Right forelimb (tissue), 1 donor: ENCODE results near the gene G3BP2.
"Not testable (repeated sequence)": the region's sequence is repeated elsewhere in the genome, so short reads cannot be mapped to it uniquely, and the experiment has no call there.

ENCODE experiments used
- DNase-seq: peaks from one replicate; pipeline ENCODE4 v3.0.0-alpha.2; 2018

G3BP2 gene

GRCh38 chr4:75673027-75673958 lies at the start of gene G3BP2:
G3BP2 (minus strand) TSS chr4:75673411; CDS start chr4:75662025, 11,386 bp downstream.
- peak; percentile 96 for DNase-seq

DNA sequence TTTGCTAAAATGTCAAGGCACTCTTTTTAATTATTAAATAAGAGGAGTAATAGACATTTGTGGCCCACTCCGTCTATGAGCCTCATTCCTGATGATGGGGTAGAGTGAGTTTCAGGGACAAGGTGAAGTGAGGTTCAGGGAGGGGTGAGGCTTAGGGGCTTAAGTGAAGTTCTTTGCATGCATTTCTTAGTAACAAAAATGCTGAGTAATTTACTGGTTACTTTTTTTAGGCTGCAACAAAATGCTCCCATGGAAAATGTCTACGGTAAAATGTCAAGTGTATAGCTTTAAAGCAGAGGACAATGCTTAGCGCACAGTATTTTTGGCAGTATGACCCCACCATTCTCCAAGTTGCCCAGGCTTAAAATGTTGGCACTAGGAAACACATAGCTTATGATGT lies 49.2 kb upstream of the G3BP2 start:
- DNase-seq, result no peak

- no peak for DNase-seq
Observed at GRCh38 chr4:75718529-75718928, 45.3 kb upstream of the G3BP2 start.

DNA sequence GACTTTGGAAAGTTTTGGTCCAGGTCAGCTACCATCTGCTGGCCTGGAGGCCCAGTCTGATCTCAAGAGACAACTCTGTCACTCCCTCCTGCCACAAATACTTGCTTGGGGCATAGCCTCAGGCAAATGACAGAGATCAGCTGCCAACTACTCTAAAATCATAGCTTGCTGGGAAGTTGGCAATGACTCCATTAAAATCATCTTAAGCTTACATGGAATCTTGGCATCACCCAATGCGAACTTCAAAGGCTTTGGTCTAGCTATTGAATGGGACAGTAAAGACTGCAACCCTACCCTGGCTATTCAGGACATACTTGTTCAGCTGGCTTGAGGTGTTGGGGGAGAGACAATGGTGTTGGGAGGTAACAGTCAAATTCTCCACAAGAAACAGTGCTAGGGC lies 44.2 kb upstream of the G3BP2 start:
- DNase-seq, result no peak

DNA sequence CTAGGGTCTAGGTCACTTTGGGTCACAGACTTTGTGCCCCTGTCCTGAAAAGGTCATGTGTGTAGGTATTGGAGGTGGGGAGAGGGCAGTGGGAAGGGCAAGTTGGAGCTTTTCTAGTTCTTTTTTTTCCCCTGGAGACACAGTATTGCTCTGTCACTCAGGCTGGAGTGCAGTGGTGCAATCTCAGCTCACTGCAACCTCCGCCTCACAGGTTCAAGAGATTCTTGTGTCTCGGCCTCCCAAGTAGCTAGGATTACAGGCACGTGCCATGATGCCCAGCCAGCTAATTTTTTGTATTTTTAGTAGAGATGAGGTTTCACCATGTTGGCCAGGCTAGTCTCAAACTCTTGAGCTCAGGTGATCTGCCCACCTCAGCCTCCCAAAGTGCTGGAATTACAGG lies 42.8 kb upstream of the G3BP2 start:
- DNase-seq, result not testable (repeated sequence)

DNA sequence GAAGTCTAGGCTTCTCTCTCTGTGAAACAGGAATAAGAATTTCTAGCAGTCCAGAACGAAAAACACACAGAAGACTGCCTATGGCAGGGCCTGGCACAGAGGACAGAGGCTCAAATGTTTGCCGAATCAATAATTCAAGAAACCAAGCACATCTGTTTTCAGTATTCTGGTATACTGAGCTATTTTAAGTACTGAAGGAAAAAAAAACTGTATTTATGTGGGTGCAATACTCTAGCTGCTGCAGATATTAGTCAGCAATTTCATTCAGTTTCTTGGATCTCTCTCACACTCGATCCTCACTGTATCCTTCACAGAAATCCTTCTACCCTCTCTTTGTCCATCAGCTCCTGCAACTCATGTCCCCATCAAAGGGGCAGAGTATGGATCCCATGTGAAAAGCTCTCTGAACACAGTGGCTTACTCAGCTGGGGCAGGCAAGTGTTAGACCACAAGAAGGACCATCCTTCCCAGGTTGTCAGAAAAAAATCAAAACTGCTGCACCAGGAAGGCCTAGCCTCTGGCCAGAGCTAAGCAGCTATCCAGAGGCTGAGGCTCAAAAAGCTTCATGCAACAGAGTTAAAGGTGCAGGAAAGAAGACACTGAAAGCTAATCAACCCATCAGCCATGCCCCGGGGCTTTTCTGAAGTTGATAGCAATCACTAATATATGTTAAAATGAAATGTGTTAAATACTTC lies 42.0 kb upstream of the G3BP2 start:
- DNase-seq, result no peak

GRCh38 chr4:75714704-75715103 lies 41.5 kb upstream of the G3BP2 start:
- no peak for DNase-seq

DNA sequence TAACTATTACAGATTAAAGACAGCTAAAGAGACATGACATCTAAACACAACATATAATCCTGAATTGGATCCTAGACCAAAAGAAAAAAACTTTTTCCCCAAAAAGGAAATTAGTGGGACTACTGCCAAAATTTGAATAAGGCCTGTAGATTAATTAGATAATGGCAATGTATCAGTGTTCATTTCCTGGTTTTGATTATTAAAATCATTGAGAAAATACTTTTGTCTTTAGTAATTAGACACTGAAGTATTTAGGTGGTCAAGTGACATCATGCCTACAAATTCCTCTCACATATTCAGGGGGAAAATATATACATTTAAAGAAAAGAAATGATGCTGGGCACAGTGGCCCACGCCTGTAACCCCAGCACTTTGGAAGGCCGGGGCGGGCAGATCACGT lies 40.8 kb upstream of the G3BP2 start:
- no peak for DNase-seq

GRCh38 chr4:75710246-75710645 lies 37.0 kb upstream of the G3BP2 start:
- DNase-seq, result no peak

- DNase-seq, result no peak
Observed at GRCh38 chr4:75708218-75708691, 35.0 kb upstream of the G3BP2 start.

- DNase-seq, result no peak
Observed at GRCh38 chr4:75705198-75705977, 32.2 kb upstream of the G3BP2 start.

- no peak for DNase-seq
Observed at GRCh38 chr4:75702919-75703411, 29.8 kb upstream of the G3BP2 start.

DNA sequence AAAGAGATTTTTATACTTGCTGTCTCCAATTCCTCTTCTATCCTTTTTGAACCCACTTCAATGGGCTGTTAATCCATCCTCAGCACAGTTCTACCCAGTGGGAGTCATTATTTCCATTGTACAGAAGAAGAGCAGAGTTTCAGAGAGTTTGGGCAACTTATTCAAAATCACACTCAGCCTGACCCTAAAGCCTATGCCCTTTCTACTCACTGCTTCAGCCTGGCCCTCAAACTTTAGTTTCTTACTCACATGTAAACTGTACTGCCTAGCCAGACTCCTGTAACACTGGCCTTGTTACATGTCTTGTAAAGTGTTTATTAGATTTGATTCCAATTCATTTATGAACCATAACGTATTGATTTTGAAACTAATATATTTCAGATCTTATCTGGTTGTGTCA lies 26.1 kb upstream of the G3BP2 start:
- no peak for DNase-seq

DNA sequence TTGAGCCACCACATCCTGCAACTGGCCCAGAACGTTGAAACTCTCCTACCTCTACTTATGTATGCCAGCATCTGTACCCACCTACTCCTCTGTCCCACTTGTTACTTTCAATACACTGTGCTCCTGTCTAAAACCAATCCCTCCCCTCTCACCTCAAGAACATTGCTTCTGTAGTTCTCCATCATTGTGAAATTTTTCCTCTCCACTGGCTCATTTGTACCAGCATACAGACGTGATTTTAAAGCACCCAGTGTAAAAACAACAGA lies 25.7 kb upstream of the G3BP2 start:
- no peak for DNase-seq

DNA sequence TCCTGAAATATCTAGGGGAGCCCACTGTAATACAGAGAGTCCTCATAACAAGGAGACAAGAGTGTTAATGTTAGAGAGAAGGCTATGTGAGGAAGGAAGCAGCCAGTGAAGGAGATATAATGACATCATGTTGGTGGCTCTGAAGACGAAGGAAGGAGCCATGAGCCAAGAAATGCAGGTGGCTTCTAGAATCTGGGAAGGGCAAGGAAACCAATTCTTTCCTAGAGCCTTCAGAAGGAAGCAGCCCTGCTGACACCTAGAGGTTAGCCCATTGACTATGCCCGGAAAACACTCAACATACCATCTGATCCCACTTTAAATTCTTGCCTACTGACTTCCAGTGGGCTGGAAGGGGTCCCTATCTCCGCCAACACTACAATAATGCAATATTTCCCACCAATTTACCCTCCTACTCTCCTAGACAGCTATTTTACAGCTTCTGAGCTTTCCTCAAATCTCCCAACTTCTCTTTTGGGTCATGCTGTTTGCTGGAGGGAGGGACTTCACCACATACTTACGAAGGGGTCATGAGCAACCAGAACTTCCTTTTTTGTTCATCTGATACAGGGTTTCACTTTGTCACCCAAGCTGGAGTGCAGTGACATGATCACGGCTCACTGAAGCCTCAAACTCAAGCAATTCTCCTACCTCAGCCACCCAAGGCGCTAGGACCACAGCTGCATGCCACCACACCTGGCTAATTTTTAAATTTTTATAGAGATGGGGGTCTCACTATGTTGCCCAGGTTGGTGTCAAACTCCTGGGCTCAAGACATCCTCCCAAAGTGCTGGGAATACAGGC lies 25.2 kb upstream of the G3BP2 start:
- DNase-seq, result no peak

DNA sequence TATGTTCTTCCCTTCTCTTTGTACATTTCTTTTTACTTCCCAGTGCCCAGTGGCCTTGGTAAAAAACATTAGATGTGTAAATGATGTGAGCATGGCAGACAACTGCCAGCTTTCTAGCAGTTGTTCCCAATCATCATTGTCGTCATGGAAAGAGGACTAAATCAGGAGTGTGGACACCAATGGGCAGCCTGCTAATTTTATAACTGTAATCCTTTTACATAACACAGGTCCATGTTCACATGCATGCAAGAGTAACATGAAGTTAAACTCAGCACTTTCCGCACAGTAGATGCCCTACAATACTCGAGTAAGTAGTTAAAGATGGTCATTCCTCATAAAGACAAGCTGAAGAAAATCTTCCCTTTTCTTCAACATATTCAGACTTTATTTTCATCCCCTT lies 23.4 kb upstream of the G3BP2 start:
- no peak for DNase-seq

DNA sequence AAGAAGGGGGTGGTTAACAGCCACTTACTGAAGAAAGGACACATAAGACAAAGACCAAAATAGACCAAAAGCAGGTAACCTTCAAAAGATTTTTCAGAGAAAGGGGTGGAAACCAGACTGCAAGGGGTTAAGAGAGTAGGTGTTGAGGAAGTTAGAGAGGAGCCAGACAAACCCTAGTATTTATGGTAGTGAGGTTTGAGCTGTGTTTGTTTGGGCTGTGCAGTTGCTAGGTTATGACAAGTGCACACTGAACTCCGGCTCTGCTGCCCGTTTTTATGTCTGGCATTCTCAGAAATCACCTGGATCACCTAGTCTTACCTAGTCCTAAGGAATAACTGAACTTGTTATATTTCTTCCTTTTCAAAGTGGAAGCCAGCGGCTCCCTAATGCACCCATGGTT lies 22.9 kb upstream of the G3BP2 start:
- no peak for DNase-seq

- not testable (repeated sequence) for DNase-seq
Observed at GRCh38 chr4:75692066-75692465, 18.9 kb upstream of the G3BP2 start.

DNA sequence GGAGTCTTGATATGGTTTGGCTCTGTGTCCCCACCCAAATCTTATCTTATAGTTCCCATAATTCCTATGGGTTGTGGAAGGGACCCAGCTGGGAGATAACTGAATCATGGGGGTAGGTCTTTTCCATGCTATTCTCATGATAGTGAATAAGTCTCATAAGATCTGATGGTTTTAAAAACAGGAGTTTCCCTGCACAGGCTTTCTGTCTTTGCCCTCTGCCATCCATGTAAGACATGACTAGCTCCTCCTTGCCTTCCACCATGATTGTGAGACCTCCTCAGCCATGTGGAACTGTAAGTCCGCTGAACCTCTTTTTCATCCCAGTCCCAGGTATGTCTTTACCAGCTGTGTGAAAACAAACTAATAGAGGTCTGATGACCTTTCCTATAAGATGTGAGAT lies 13.9 kb upstream of the G3BP2 start:
- DNase-seq, result not testable (repeated sequence)

- no peak for DNase-seq
Observed at GRCh38 chr4:75686346-75686745, 13.1 kb upstream of the G3BP2 start.

DNA sequence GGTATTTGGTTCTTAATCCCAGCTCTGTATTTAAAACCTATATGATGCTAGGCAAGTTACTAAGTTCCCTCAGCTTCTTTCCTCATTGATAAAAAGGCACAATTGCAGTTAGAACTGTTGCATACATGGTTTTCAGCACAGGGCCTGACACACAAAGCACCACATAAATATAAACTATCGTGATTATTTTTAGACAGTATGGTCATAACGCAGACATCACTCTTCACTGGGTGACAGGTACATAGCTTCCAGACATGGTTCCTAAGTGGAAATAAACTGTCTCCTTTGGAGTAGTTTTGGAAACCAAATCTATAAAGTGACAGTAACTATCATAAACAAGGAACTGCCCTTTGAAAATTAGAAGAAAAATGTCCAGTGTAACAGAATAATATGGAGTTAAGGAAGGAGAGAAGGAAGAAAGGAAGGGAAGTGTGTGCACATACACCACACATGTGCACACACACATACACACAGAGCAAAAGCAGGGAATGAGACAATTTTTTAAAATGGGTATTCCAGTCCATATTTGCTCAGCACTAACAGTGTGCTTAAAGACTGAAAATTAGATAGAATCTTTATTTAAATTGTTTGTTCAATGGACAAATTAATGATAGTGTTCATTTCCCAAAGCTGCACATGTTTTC lies 12.5 kb upstream of the G3BP2 start:
- DNase-seq, result no peak
